ENCODE measurements around the gene MAN1B1.

The MAN1B1 gene

DNA sequence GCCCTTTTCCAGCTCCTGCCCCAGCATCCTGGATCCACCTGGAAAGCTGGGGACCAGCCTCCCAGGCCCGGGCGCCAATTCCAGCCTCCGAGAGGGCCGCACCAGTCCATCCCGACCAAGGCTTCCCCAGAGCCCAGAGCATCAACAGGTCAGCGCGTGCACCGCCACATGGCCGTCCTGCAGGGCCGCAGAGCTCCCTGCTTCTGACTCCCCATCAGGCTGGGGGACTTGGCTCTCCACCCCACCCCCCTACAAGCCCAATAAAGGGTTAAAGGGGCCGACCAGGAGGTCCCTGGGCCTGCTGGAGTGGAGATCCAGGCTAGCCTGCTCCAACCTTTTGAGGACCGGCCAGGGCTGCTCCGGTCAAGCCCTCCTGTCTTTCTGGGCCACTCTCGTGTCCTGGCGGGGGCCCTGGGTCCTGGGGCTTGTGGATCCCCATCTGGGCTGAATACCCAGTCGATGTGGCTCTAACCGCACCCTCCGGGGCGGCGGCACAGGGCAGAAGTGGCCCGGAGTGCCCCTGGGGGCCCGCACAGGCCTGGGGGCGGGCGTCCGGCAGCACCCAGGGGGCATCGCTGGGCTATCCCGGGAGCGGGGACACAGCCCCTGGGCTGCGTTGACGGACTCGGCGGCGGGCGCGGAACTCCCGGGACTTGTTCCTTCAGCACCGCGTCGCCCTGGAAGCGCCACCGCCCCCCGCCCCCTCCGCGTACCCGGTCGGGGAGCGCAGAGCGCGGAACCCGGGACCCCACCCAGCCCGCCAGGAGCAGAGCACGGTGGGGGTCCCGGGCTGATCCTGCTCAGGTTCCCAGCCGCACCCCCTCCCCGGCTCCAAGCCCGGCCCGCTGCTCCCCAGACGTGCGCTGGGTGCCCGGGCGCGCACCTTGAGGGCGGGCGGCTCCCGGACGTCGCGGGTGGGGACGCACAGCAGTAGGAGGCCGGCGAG is 33.5 kb upstream of the MAN1B1 start:
- peaks cover 88% of the 10 kb centered on the region for H3K27me3 ChIP-seq (ENCODE audit: control insufficient read depth, insufficient read depth, low read length, poor library complexity, severe bottlenecking)
- WGBS, 2 experiments: 14 to 15% methylated on average over 71 of the region's 71 CpGs
- H3K4me3 ChIP-seq (ENCODE audit: insufficient read depth, low read depth, low read length): peak overlapping the region; percentile 25

DNA sequence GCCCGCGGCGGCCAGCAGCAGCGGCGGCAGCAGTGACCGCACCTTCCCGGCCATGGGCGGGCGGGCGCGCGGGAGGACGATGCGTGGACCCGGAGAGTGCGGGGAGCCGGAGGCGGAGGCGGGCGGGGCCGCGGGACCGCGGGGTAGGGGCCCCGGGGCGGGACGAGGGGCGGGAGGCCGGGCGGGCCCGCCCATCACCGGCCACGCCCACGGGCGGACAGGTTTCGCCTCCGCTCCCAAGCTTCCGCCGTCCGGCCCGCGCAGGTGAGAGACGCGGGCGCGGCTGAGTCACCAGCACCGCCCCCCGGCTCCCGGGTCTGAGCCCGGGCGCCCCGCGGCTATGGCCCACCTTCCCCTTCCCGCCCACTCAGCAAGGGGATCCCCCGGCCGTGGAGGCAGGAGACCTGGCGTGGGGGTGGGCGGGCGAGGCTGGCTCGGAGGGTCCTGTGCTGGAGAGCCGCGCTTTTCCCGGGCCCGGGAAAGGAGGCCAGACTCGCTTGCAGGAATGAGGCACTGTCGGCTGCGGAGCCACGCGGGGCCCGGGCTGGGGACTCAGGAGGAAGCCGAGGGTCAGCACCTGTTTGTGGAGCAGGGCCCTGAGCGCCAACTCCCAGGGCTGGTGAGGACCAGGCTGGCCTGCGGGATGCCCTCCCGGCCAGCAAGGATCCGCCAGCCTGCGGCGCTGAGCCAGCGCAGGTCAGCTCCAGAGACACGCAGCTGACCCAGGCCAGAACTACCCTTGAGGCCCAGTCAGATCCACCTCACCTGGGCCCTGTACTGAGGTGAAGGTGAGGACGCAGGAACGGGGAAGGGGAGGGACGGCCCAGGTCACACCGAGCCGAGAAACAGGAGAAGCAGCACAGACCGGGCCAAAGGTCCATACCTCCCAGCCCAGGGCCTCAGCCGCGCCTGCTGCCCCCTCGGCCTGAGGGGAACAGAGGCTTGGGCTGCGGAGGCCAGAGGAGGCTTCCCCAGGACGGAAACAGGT is 32.5 kb upstream of the MAN1B1 start, which contains the start of gene ENTPD2:
TSS of gene ENTPD2 (minus strand) at position 118 of the 988 bp plus-strand sequence. CDS start at position 54, 64 bp downstream.
- Histone ChIP-seq H3K9me3 (ENCODE audit: control insufficient read depth, low read length) (no peaks in the 10 kb centered on the region), H3K4me1 (ENCODE audit: control insufficient read depth, insufficient read depth, low read length) (peaks cover 10% of the 10 kb centered on the region), H3K27ac (ENCODE audit: insufficient read depth, low read depth, low read length, poor library complexity, severe bottlenecking) (no peak within 1 kb of the TSS), H3K27me3 (ENCODE audit: control insufficient read depth, insufficient read depth, low read length, poor library complexity, severe bottlenecking) (peaks cover 82% of the 10 kb centered on the region), H3K4me3 (ENCODE audit: insufficient read depth, low read depth, low read length) (peak within 1 kb of the TSS; percentile 25), H3K36me3 (ENCODE audit: control insufficient read depth, insufficient read depth, low read length) (no peaks in the 10 kb centered on the region)
- WGBS, 2 experiments: 19 to 20% methylated on average over 90 of the region's 90 CpGs

More for the DNA sequence above, 33.5 kb upstream of the MAN1B1 start:
- Histone ChIP-seq H3K36me3 (ENCODE audit: control insufficient read depth, insufficient read depth, low read length) (no peaks in the 10 kb centered on the region), H3K9me3 (ENCODE audit: control insufficient read depth, low read length) (no peaks in the 10 kb centered on the region), H3K4me1 (ENCODE audit: control insufficient read depth, insufficient read depth, low read length) (peaks cover 10% of the 10 kb centered on the region), H3K27ac (ENCODE audit: insufficient read depth, low read depth, low read length, poor library complexity, severe bottlenecking) (no peak overlapping the region)

DNA sequence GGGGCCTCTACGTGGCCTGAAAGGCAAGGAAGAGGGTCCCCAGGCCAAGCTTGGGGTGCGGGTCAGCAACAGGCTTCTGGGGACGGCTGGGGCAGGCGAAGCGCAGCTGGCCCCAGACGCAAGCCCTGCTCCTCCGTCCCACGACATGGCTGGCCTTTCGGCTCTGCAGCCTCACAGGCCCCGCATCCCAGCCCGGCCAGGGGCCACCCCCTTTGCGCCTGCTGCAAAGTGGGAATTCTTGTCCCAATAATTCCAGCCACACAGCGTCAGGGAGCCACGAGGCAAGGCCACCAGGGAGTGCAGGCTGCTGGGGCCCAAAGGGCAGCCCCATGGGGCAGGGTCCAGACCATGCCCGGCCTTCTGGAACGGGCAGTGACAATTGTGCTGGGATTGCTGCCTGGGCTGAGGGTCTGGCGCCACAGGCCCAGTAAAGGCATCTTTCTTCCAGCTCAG is 31.8 kb upstream of the MAN1B1 start:
- 87 to 92% methylated on average over 17 of the region's 17 CpGs for WGBS, 2 experiments
- Histone ChIP-seq H3K27ac (ENCODE audit: insufficient read depth, low read depth, low read length, poor library complexity, severe bottlenecking) (no peak overlapping the region), H3K4me3 (ENCODE audit: insufficient read depth, low read depth, low read length) (no peak overlapping the region), H3K27me3 (ENCODE audit: control insufficient read depth, insufficient read depth, low read length, poor library complexity, severe bottlenecking) (peaks cover 75% of the 10 kb centered on the region), H3K9me3 (ENCODE audit: control insufficient read depth, low read length) (no peaks in the 10 kb centered on the region), H3K4me1 (ENCODE audit: control insufficient read depth, insufficient read depth, low read length) (peaks cover 10% of the 10 kb centered on the region), H3K36me3 (ENCODE audit: control insufficient read depth, insufficient read depth, low read length) (no peaks in the 10 kb centered on the region)

DNA sequence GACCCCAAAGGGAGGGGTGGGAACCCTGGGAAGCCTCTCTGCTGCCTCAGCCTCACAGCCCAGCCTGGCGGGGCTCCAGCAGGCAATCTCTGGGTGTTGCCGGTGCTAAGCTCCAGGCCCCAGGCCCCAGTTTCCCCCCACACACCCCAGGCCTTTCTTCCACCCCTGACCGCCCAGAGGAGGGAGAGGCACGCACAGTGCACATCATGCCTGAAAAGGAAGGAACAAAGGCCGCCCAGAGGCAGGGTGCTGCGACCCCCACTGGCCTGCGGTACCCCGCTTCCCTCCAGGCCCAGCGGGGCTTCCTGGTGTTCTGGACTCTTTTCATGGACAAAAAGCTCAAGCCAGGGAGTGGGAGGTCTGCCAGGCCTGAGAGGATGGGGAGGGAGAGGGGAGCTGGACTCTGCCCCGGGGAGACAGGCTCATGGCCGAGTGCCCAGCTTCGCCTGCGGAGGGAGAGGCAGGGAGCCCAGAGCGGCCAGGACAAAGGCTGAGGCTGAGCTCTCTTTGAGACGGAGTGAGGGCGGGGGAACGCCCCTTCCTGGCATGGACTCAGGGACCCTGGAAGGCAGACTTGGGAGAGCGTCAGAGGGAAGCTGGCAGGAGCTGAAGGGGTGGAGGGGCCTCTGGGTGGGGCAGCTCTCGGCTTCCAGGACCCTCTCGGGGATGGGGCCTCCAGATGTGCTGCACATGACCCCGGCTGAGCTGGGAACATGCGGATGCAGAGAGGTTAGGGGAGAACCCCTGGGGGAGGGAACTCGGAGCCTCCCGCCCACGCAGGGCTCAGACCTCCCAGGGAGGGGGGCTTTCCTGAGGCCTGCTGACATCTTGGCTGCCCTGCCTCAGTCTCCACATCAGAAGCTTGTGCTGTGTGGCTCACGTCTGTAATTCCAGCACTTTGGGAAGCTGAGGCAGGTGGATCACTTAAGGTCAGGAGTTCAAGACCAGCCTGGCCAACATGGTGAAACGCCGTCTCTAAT is 31.1 kb upstream of the MAN1B1 start:
- H3K4me1 ChIP-seq (ENCODE audit: control insufficient read depth, insufficient read depth, low read length): peaks cover 10% of the 10 kb centered on the region
- 68 to 69% methylated on average over 28 of the region's 28 CpGs for WGBS, 2 experiments
- H3K27ac ChIP-seq (ENCODE audit: insufficient read depth, low read depth, low read length, poor library complexity, severe bottlenecking): no peak overlapping the region
- H3K9me3 ChIP-seq (ENCODE audit: control insufficient read depth, low read length): no peaks in the 10 kb centered on the region
- no peaks in the 10 kb centered on the region for H3K36me3 ChIP-seq (ENCODE audit: control insufficient read depth, insufficient read depth, low read length)
- peaks cover 68% of the 10 kb centered on the region for H3K27me3 ChIP-seq (ENCODE audit: control insufficient read depth, insufficient read depth, low read length, poor library complexity, severe bottlenecking)
- no peak overlapping the region for H3K4me3 ChIP-seq (ENCODE audit: insufficient read depth, low read depth, low read length)

DNA sequence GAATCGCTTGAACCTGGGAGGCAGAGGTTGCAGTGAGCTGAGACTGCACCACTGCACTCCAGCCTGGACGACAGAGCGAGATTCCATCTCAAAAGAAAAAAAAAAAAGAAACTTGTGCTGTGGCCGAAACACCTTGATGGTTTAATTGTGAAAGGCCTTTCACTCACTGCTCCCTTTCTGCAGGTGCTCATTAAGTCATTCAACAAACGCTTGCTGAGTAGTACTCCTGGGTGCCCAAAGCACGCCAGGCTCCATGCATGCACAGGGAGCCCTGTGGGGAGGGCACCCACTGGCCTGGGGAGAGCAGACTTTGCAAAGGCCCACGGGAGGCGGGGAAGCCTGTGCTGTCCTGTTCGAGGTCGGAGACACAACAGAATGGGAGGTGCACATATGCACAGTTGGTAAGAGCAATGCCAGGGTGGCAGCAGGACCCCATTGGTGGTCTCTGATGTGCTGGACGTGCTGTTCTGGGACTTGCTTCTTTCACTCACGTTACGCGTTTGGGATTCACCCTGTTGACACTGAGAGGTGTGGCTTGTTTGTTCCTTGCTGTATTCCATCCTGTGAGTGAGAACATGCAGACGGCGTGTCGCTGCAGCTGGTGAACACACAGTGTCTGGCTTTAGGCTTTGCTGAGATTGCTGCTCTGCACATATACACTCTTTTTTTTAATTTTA is 29.9 kb upstream of the MAN1B1 start:
- peaks cover 56% of the 10 kb centered on the region for H3K27me3 ChIP-seq (ENCODE audit: control insufficient read depth, insufficient read depth, low read length, poor library complexity, severe bottlenecking)
- WGBS, 2 experiments: 91 to 92% methylated on average over 17 of the region's 17 CpGs
- no peak overlapping the region for H3K4me3 ChIP-seq (ENCODE audit: insufficient read depth, low read depth, low read length)
- no peaks in the 10 kb centered on the region for H3K9me3 ChIP-seq (ENCODE audit: control insufficient read depth, low read length)
- H3K27ac ChIP-seq (ENCODE audit: insufficient read depth, low read depth, low read length, poor library complexity, severe bottlenecking): no peak overlapping the region
- H3K4me1 ChIP-seq (ENCODE audit: control insufficient read depth, insufficient read depth, low read length): peaks cover 10% of the 10 kb centered on the region
- no peaks in the 10 kb centered on the region for H3K36me3 ChIP-seq (ENCODE audit: control insufficient read depth, insufficient read depth, low read length)

DNA sequence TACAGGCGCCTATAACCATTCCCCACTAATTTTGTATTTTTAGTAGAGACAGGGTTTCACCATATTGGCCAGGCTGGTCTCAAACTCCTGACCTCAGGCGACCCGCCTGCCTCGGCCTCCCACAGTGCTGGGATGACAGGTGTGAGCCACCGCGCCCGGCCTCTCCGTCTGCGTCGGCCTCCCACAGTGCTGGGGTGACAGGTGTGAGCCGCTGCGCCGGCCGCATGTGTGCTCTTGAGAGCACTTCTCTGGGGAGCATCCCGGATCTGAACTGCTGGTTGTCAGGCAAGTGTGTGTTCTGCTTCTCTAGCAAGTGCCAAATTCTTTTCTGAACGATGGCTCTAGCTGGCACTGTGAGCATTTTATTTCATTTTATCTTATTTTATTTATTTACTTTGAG is 29.2 kb upstream of the MAN1B1 start:
- no peaks in the 10 kb centered on the region for H3K36me3 ChIP-seq (ENCODE audit: control insufficient read depth, insufficient read depth, low read length)
- H3K4me3 ChIP-seq (ENCODE audit: insufficient read depth, low read depth, low read length): no peak overlapping the region
- H3K27me3 ChIP-seq (ENCODE audit: control insufficient read depth, insufficient read depth, low read length, poor library complexity, severe bottlenecking): peaks cover 49% of the 10 kb centered on the region
- peaks cover 10% of the 10 kb centered on the region for H3K4me1 ChIP-seq (ENCODE audit: control insufficient read depth, insufficient read depth, low read length)
- no peaks in the 10 kb centered on the region for H3K9me3 ChIP-seq (ENCODE audit: control insufficient read depth, low read length)
- H3K27ac ChIP-seq (ENCODE audit: insufficient read depth, low read depth, low read length, poor library complexity, severe bottlenecking): no peak overlapping the region
- WGBS, 2 experiments: 83 to 91% methylated on average over 16 of the region's 16 CpGs

DNA sequence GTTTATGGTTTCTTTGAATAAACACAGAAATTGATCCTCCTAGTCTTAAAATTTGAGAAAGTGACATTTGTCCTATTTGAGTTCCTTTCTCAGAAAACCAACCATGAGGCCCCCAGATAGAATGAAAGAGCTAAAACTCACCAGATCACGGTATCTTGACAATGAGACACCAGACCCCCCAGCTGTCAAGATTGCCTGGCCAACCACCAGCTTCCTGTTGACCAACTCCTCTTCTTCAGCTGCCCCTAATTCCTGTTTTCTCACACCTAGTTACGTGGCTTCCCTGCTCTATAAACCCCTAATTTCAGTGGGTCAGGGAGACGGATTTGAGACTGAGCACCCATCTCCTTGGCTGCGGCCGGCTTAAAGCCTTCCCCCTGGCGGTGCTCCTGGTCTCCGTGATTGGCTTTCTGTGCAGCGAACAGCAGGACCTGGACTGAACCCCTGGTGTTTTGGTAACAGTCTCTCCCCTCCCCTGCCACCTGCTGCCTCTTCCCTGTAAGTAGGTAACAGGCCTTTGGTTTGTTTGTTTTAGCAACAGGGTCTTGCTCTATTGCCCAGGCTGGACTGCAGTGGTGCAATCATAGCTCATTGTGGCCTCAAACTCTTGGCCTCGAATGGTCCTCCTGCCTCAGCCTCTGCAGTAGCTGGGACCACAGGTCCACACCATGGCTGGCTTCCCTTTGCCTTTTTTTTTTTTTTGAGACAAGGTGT is 28.1 kb upstream of the MAN1B1 start:
- 86 to 87% methylated on average over 9 of the region's 9 CpGs for whole genome bisulfite sequencing, 2 experiments
- Histone ChIP-seq H3K27me3 (ENCODE audit: control insufficient read depth, insufficient read depth, low read length, poor library complexity, severe bottlenecking) (peaks cover 38% of the 10 kb centered on the region), H3K4me1 (ENCODE audit: control insufficient read depth, insufficient read depth, low read length) (peaks cover 10% of the 10 kb centered on the region), H3K9me3 (ENCODE audit: control insufficient read depth, low read length) (no peaks in the 10 kb centered on the region), H3K36me3 (ENCODE audit: control insufficient read depth, insufficient read depth, low read length) (no peaks in the 10 kb centered on the region), H3K4me3 (ENCODE audit: insufficient read depth, low read depth, low read length) (no peak overlapping the region), H3K27ac (ENCODE audit: insufficient read depth, low read depth, low read length, poor library complexity, severe bottlenecking) (no peak overlapping the region)

DNA sequence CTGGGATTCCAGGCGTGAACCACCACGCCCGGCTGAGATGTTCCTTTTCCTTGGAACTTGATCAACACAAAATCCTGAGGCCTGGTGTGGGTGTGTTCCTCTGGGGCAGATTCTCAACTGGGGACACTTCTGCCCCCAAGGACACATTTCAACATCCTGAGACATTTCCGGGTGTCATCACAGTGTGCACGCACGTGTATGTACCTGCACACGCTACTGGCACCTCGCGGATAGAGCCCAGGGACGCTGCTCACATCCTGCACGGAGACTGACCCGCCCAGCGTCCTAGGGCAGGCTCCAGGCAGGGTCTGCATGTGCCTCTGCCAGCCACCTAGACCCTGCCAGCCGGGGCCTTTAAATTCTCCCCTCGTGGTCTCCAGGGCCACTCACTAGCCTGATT is 24.4 kb upstream of the MAN1B1 start:
- 91 to 92% methylated on average over 15 of the region's 15 CpGs for WGBS, 2 experiments
- Histone ChIP-seq H3K4me3 (ENCODE audit: insufficient read depth, low read depth, low read length) (no peak overlapping the region), H3K27ac (ENCODE audit: insufficient read depth, low read depth, low read length, poor library complexity, severe bottlenecking) (no peak overlapping the region), H3K27me3 (ENCODE audit: control insufficient read depth, insufficient read depth, low read length, poor library complexity, severe bottlenecking) (peaks cover 6% of the 10 kb centered on the region), H3K4me1 (ENCODE audit: control insufficient read depth, insufficient read depth, low read length) (no peaks in the 10 kb centered on the region), H3K9me3 (ENCODE audit: control insufficient read depth, low read length) (no peaks in the 10 kb centered on the region), H3K36me3 (ENCODE audit: control insufficient read depth, insufficient read depth, low read length) (no peaks in the 10 kb centered on the region)

All from ectodermal cell (in vitro differentiated cells).